GM18517 (cell line): ENCODE measurements around the gene IRF3.

Source experiments
- ATAC-seq: cut with Tn5 transposase; IDR thresholded peaks from one replicate; pipeline ENCODE4 v1.9.1; 2021; ENCODE audit warnings: mild to moderate bottlenecking, moderate library complexity; ENCODE audit not compliant: unreplicated experiment

The IRF3 gene

GRCh38 chr19:49672131-49672919, 6.7 kb upstream of the IRF3 start:
- no peak for ATAC-seq

GRCh38 chr19:49669516-49669915, 3.9 kb upstream of the IRF3 start:
- no peak for ATAC-seq

- ATAC-seq: no peak
These were observed 1.8 kb upstream of the IRF3 start for GRCh38 chr19:49667473-49667872.

- ATAC-seq: no peak
These were observed 425 bp upstream of the IRF3 start for GRCh38 chr19:49666120-49666444.

GRCh38 chr19:49665036-49665350, 664 bp downstream of the IRF3 start:
- no peak for ATAC-seq

- ATAC-seq: no peak
These were observed 1.3 kb downstream of the IRF3 start for GRCh38 chr19:49664171-49665035.

- ATAC-seq: no peak
These were observed 2.4 kb downstream of the IRF3 start for GRCh38 chr19:49663224-49663623.

- ATAC-seq: no peak
These were observed 3.6 kb downstream of the IRF3 start for GRCh38 chr19:49662011-49662410.

- ATAC-seq: no peak
These were observed 5.2 kb downstream of the IRF3 start for GRCh38 chr19:49660338-49660961.

GRCh38 chr19:49658566-49659442, 6.9 kb downstream of the IRF3 start:
- no peak for ATAC-seq

- no peak for ATAC-seq
These were observed 7.5 kb downstream of the IRF3 start for GRCh38 chr19:49658139-49658517.

- no peak for ATAC-seq
These were observed 8.0 kb downstream of the IRF3 start for GRCh38 chr19:49657493-49658138.

- no peak for ATAC-seq
These were observed 9.1 kb downstream of the IRF3 start for GRCh38 chr19:49656456-49657109.

- no peak for ATAC-seq
These were observed 9.8 kb downstream of the IRF3 start for GRCh38 chr19:49655570-49656455.

- no peak for ATAC-seq
These were observed 11.1 kb downstream of the IRF3 start for GRCh38 chr19:49654581-49654980.

- ATAC-seq: no peak
These were observed 12.2 kb downstream of the IRF3 start for GRCh38 chr19:49653466-49653806.

- no peak for ATAC-seq
These were observed 12.8 kb downstream of the IRF3 start for GRCh38 chr19:49652551-49653465.
